D721Med (cell line): ENCODE results near the gene NOS1AP.

ENCODE experiments used
- DNase-seq: peaks from one replicate; pipeline ENCODE4 v3.0.0; 2011; ENCODE audit warnings: low spot score; ENCODE audit not compliant: insufficient read length
- FAIRE-seq: peaks from 2 replicates; lab custom pipeline; 2011; peaks lifted over from hg19 to GRCh38; lab: Jason Lieb, UNC
- TF ChIP-seq, protein P1 (sequence below): IDR thresholded peaks from 2 replicates; pipeline ENCODE4 v1.5.1; 2012; ENCODE audit warnings: mild to moderate bottlenecking, control low read depth; ENCODE audit not compliant: insufficient read depth; ENCODE audit errors: missing control alignments

NOS1AP gene

DNA sequence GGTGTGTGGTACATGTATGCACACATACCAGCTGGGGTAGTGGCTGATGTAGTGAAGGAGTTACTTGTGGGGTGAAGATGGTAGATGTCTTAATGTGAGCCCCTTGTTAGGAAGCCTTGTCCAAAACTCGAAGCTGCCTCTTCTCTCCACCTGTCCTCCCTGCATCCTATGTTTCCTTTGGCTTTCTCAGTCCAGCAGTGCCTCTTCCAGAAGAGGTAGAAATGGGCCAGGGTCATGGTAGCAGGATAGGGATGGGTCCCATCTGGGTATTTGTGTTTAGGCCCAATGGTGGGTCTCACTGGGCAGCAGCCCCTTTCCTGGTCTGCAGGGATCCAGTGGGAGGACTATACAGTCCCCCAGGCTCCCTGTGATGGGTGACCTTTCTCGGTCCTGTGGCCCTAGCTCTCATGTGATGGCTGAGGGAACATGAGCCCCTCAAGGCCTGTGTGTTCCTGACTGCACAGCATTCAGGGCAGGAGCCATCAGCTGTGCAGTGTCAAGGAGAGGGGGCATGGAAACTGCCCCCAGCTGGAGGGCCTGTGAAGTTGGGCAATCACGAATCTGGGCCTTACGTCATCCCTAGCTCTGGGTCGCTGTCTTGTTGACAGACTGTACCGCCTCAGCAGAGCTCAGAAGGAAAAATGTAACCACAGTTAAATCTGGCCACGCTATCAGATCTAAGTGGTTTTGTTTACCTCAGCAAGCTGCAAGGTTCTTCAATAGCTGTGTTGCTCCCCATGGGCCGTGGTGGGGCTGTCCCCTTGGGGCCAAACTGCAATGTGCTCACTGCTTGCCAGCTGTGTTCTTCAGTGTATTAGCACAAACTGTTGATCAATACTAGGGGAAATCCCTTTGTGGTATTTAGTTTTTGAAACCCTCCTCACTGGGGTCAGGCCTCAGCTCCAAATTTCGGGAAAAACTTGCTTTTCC, 82.7 kb downstream of the NOS1AP start:
- FAIRE-seq: no peak
- no peak for DNase-seq
- TF ChIP-seq, protein P1, sequence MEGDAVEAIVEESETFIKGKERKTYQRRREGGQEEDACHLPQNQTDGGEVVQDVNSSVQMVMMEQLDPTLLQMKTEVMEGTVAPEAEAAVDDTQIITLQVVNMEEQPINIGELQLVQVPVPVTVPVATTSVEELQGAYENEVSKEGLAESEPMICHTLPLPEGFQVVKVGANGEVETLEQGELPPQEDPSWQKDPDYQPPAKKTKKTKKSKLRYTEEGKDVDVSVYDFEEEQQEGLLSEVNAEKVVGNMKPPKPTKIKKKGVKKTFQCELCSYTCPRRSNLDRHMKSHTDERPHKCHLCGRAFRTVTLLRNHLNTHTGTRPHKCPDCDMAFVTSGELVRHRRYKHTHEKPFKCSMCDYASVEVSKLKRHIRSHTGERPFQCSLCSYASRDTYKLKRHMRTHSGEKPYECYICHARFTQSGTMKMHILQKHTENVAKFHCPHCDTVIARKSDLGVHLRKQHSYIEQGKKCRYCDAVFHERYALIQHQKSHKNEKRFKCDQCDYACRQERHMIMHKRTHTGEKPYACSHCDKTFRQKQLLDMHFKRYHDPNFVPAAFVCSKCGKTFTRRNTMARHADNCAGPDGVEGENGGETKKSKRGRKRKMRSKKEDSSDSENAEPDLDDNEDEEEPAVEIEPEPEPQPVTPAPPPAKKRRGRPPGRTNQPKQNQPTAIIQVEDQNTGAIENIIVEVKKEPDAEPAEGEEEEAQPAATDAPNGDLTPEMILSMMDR: no peak

DNA sequence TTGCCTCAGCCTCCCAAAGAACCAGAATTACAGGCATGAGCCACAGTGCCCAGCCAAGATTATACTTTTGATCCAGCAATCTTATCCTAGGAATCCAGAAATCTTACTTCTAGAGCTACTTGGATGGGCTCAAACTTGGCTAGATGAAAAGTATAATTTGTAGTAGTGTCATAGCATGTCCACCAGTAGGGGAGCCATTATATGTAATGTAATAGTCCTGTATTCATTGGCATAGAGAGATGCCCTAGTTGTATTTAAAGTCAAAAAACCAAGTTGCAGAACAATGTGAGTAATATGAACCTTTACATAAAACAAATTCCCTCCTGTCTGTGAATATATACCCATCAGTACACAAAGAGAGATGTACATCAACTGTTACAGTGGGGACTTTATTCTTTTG, 83.9 kb downstream of the NOS1AP start:
- no peak for DNase-seq

DNA sequence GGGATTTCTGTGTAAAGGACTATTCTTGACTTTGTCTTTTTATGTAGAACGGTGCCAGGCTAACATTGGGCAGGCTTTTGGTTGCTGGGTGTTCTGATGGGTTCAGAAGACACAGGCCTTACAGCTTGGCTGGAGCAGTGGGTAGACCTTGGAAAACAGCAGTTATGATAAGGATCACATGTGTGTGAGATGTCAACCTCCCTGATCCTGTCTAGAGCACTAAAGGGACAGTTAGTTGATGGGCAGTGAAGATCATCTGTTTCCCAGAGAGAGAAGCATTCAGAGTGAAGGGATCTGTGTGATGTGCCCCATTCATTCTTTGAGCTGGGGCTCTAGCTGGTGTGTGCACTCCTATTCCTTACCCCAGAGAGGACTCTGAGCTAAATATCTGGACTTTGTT, 88.0 kb downstream of the NOS1AP start:
- no peak for DNase-seq
- peak; percentile 51 for FAIRE-seq
- TF ChIP-seq, protein P1: no peak

More for the DNA sequence above, 83.9 kb downstream of the NOS1AP start:
- TF ChIP-seq, protein P1: no peak
- FAIRE-seq: no peak

DNA sequence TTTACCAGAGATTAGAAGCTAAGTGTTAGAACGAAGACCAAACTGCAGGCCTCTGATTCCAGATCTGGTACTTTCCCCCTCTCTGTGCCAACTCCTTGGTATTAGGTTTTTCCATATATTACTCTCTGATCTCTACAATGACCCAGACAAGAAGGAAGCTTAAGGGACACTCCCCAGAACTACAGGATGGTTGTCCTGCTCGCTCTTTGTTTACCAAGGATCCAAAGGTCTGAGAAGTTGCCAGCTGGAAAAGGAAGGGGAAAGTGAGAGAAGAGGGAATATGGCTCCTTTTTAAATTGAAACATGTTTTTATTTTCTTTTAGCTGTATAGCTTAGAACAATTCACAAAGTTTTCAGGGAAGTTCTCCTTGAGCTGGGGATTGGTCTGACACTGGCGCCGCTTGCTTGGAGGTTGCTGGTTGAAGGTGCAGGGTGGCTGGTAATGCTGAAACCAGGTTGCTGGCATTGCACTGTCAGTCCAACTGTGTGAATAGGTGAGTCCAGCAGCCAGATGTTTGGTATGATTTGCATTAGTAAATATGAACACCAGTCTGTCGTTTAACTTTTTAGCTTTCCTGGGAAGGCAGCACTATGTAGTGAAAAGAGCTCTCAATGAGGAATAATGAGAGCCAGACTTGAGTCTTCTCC, 89.3 kb downstream of the NOS1AP start:
- DNase-seq: no peak
- TF ChIP-seq, protein P1: no peak
- FAIRE-seq: no peak

DNA sequence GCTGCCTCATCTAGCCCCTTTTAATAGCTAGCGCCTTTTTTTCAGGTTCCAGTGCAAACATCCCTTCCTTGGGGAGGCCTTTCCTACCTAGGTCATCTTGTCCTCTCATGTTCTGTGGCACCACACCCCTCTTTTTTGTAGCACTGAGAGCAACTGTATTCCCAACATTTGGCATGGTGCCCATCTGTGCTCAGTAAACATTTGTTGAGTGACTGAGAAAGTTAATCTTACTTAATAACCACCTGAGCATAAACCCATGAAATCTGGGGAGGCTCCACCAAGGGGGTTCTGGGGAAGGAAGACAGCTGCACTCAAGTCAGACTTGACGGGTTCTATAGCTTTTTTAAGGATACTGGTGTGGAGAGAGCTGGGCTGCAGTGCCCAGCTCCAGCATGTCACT, 90.0 kb downstream of the NOS1AP start:
- FAIRE-seq (peak; percentile 97), DNase-seq (no peak)
- TF ChIP-seq, protein P1: no peak

DNA sequence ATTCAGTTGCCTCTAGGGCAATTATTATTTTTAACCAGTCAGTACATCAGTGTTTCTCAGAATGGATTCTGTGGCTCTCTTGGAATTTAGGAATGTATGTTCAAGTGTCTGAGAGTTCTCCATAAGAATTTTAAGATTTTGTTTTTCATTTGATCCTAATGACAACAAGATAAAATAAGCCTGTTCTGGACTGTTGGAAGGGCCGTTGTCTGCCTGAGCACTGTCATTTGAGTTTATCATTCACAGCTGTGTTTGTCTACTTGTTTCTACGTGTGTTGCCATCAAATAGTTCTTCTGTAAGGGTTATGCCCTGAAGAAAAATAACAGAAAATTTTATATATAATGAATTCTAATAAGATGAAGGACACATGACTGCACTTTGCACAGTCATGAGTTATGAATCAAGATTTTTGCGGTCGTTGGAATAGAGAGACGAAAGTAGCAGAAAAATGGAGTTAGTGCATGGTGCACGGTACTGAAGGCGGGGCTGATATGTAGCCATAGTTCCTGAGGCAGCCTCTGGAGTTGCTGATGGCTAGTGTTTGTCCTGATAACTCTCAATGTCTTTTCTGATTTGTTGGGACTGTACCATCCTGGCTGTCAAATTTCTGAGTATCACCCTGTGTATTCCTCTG, 92.5 kb downstream of the NOS1AP start:
- TF ChIP-seq, protein P1: no peak
- FAIRE-seq: peak; percentile 35
- DNase-seq: no peak

DNA sequence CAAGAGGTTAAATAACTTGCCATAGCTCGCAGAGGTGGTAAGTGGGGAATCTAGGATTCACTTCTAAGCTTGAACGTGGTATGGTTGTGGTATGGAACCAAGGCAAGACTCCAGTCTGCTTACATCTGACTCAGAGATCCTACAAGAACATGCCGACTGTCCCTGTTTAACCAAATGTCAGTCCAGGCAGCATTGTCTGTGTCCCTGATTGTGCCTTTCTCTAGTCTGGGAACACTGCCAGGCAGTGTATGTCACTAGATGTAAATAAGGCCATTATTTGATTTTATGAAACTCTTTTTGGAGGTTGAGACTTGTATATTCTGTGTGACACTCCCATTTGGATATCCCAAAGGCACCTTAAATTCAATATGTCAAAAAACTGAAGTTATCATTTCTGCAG, 96.0 kb downstream of the NOS1AP start:
- no peak for DNase-seq
- peak; percentile 55 for FAIRE-seq
- TF ChIP-seq, protein P1: no peak
